Ishikawa (cell line): ENCODE results near the gene HRG.

Source experiments
- CEBPB ChIP-seq: IDR thresholded peaks from 2 replicates; pipeline ENCODE4 v1.6.1; 2012
- CREB1 ChIP-seq: IDR thresholded peaks from 2 replicates; pipeline ENCODE4 v1.6.1; 2012; ENCODE audit warnings: low read depth
- EGR1 ChIP-seq: IDR thresholded peaks from 2 replicates; pipeline ENCODE4 v1.6.1; 2012
- EP300 ChIP-seq: IDR thresholded peaks from 2 replicates; pipeline ENCODE4 v1.6.1; 2012; ENCODE audit warnings: borderline replicate concordance
- FOXM1 ChIP-seq: IDR thresholded peaks from 2 replicates; pipeline ENCODE4 v1.6.1; 2012; ENCODE audit warnings: low read depth, borderline replicate concordance
- MAX ChIP-seq: IDR thresholded peaks from 2 replicates; pipeline ENCODE4 v1.6.1; 2012
- NFIC ChIP-seq: IDR thresholded peaks from 2 replicates; pipeline ENCODE4 v1.6.1; 2012
- RAD21 ChIP-seq: IDR thresholded peaks from 2 replicates; pipeline ENCODE4 v1.6.1; 2012; ENCODE audit warnings: low read depth
- REST ChIP-seq: IDR thresholded peaks from 2 replicates; pipeline ENCODE4 v1.6.1; 2012; ENCODE audit warnings: low read depth, mild to moderate bottlenecking
- TAF1 ChIP-seq: IDR thresholded peaks from 2 replicates; pipeline ENCODE4 v1.6.1; 2012; ENCODE audit warnings: low read depth, mild to moderate bottlenecking
- TCF12 ChIP-seq: IDR thresholded peaks from 2 replicates; pipeline ENCODE4 v1.6.1; 2012; ENCODE audit warnings: low read depth
- TEAD4 ChIP-seq: IDR thresholded peaks from 2 replicates; pipeline ENCODE4 v1.6.1; 2012
- USF1 ChIP-seq: IDR thresholded peaks from 2 replicates; pipeline ENCODE4 v1.6.1; 2012
- YY1 ChIP-seq: IDR thresholded peaks from 2 replicates; pipeline ENCODE4 v1.6.1; 2012; ENCODE audit warnings: low read depth
- ZBTB7A ChIP-seq: IDR thresholded peaks from 2 replicates; pipeline ENCODE4 v1.6.1; 2012; ENCODE audit warnings: low read depth

The HRG gene

GRCh38 chr3:186646841-186647240, 19.0 kb upstream of the HRG start:
- TF ChIP-seq TAF1 = no peak
- no peak for TF ChIP-seq ZBTB7A
- TF ChIP-seq RAD21 = no peak
- no peak for TF ChIP-seq FOXM1
- no peak for TF ChIP-seq MAX
- no peak for TF ChIP-seq CEBPB
- TF ChIP-seq NFIC = no peak
- no peak for TF ChIP-seq EGR1
- no peak for TF ChIP-seq EP300
- TF ChIP-seq TCF12 = no peak

GRCh38 chr3:186648851-186649250, 17.0 kb upstream of the HRG start:
- TF ChIP-seq RAD21 (no peak), TAF1 (no peak), REST (no peak)

GRCh38 chr3:186651678-186652215, 14.1 kb upstream of the HRG start:
- TF ChIP-seq CEBPB (peak; percentile 46), YY1 (no peak)

- TF ChIP-seq FOXM1 = no peak
- no peak for TF ChIP-seq EP300
- no peak for TF ChIP-seq YY1
- TF ChIP-seq NFIC = no peak
- no peak for TF ChIP-seq USF1
- TF ChIP-seq CEBPB = no peak
- no peak for TF ChIP-seq TEAD4
- no peak for TF ChIP-seq ZBTB7A
- TF ChIP-seq TAF1 = no peak
- TF ChIP-seq TCF12 = no peak
- no peak for TF ChIP-seq RAD21
- no peak for TF ChIP-seq REST
- no peak for TF ChIP-seq MAX
- no peak for TF ChIP-seq CREB1
- no peak for TF ChIP-seq EGR1
Observed at GRCh38 chr3:186653080-186653707, 12.6 kb upstream of the HRG start.

- TF ChIP-seq TEAD4 (no peak), CEBPB (no peak), RAD21 (no peak), EP300 (no peak), CREB1 (no peak), EGR1 (no peak), USF1 (no peak), YY1 (no peak), ZBTB7A (no peak), TAF1 (no peak), TCF12 (no peak), MAX (no peak), NFIC (no peak), FOXM1 (no peak), REST (no peak)
Observed at GRCh38 chr3:186653984-186654383, 11.8 kb upstream of the HRG start.
